ENCODE data around the gene BRD3.

Gene BRD3

DNA sequence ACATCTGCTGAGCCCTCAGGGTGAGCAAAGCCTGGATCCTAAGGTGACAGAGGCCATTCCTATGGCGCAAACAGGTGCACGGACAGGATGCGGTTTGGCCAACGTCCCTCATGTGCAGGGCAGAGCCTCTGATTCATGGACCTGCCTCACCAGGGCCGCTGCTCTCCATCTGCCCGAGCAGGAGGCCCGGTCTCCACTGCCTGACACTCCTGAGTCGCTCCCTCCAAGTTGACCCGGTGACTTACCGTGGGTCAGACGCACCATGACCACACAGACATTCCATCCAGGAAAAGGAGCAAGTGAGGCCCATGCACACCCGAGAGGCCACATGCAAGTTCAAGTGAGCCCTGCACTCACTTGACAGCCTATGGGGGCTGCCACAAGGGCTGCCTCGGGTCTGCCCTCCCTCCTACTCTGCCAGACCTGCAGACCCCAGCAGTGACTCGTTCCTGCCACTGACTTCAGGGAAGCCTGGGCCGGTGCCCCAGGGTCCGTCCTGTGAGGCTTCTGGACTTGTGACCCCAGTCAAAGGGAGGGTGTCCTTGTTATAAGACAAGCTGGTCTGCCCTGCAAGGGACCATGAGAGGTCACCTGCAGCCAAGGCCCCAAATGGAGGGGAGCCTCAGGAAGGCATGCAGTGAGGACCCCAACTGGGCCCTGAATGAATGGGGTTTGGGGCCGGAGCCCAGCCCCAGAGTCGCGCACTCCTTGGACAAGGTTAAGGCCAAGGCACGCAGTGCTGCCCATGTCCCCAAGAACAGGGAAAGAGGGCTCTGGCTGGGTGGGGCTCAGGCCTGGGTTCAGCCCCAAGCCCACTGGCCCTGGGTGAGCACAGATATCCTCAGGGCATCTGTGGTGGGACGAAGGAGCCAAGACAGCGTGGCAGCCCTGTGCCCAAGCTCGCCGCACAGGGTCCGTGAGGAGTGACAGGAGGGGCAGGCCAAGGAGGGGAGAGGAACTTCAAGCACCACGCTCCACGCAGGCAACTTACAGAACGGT is 32.5 kb downstream of the BRD3 start:
- no peak for DNase-seq

GRCh38 chr9:134034215-134035040 is 33.4 kb downstream of the BRD3 start:
- no peak for DNase-seq

DNA sequence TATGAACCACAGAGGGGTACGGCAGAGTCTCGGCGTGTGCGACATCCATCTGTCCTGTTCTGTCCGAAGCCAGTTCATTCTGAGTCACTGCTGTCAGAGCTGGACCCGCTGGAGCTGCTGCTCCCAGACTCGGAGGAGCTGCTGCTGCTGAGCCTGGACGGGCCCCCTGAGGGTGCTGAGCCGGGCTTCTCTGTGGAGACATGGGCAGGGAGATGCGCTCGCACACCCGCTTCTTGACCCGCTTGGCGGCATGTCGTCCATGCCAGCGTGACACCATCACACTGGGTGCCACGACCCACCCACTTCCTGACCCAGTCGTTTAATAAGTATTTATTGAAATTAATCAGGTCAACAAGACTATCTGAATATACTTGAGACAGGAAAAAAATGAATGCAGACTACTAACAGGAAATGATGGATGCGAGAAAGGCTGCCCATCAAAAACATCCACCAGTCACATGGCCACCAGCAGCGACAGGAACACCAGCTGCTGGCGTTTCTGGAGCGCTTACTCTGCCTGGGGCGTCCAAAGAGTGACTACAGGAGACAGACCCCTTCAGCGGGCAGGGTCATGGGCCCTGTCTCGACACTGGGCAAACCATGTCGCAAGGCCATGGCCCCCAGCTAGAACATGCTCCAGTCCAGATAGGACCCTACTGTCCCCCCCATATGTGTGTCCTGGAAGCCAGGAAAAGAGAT is 34.2 kb downstream of the BRD3 start:
- no peak for DNase-seq

DNA sequence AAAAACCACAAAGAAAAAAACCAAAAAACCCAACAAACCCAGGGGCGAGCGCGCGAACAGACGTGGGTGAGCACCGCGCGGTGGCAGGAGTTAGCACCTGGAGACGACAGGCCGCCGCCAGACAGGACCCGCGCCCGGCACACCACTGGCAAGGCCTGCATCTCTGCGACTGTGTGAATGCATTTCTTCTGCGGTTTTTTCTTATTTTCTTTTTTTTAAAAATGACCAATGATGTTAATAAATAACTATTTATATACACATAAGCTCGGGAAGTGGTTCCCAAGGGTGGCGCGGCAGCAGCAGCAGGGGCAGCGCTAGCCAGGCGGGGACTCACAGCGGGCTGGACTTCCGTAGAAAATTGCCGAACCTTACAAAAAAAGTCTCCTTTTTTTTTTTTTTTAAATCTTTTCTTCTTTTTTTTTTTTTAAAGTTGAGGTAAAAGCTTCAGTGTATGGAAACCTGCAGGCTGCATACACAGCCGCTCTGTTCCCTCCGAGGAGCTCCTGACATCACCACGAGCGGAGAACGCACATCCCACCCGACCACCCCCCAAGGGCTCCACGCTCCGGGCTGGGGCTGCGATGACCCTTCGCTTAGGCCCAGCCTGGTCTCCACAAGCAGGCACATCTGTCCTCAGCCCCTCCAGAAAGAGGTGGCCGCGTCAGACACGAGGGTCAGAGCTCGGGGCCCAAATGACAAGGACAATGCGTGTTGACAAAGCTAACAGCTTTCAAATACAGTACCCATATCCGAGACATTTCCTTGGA is 35.2 kb downstream of the BRD3 start:
- DNase-seq: no peak

DNA sequence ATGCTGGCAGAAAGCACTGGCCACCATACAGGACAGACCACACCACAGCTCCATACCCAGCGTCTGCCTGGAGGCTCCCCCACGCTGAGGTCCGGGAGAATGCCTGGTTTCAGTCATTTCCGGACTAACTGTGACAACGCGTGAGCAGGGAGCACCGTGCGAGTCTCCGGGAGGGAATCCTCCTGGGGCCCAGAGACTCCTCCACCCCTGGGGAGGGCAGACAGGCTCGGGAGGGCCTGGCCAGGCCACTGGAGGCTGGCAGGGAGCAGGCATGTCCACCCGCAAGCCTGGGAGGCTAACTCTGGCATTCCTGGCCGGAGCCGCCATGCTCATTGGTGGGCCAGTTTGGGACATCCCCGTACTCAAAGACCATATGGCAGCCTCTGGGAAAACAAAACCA is 36.0 kb downstream of the BRD3 start:
- no peak for DNase-seq

DNA sequence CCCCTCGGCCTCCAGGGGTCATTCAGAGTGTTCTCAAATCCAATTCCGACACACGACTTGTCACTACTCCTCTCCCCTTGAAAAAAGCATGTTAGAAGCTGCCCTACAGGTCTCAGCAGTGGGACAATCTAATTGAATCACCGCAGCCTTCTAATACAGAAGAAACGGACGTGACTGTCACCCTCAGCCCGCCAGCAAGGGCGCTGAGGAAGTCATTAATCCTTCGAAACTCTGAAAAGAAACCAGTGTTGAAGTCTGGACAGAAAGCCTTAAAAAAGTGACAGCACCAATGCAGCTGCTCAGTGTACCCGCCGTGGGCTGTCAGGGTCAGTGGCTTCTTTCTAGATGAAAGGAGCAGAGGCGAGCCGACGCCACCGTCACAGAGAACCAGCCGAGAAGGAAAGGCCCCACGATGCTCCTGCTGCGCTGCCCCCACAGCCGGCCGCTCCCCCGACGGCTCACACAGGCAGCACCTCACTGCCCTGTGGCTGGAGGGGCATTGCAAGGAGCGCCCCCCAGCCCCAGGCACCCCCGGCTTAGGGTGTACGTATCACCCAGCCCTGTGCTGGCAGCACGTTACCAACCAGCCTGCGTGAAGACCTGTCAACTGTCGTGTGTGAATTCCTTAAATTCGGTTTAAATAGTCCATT is 36.9 kb downstream of the BRD3 start:
- no peak for DNase-seq

GRCh38 chr9:134029248-134030226 is 38.3 kb downstream of the BRD3 start:
- no peak for DNase-seq

DNA sequence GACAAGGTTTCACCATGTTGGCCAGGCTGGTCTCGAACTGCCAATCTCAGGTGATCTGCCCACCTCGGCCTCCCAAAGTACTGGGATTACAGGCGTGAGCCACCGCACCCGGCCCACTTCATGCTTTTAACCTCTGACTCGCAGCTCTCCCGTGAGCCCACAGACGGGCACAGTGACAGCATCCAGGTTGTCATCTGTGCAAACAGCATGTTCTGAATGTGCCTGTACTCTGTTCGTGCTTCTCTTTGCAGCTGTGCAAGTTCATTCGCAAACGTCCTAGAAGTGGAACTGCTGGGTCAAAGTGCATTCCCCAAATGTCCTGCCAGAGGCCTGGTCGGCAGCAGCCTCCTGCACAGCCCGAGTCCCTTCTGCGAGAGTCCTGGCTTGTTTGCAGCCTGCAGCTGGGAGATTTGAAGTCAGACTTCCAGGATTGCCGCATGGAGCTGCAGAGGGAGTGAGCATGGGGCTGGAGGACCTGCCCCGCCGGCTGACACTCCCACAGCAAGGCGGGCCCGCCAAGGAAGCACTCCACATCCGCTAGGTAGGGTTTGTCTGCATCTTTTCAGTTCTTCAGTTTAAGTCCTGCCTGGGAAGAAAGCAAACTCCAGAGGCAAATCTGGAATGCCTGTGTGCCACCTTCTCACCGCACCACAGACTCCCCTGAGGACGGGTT is 39.1 kb downstream of the BRD3 start:
- no peak for DNase-seq

DNA sequence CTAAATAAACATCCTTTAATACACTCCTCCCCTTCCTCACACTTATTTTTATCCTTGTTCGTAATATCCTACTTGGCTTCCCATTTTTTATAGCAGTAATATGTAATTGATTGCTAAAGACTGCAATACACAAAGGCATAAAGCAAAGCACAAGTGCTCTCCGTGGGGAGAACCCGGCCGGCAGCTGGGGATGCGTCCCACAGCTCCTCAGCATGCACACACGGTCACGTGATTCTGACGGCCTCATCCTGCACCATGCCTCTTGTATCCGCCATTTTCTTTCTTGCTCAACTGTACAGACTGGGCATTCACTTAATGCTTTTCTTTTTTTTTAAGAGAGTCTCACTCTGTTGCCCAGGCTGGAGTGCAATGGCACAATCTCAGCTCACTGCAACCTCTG is 39.8 kb downstream of the BRD3 start:
- no peak for DNase-seq

DNA sequence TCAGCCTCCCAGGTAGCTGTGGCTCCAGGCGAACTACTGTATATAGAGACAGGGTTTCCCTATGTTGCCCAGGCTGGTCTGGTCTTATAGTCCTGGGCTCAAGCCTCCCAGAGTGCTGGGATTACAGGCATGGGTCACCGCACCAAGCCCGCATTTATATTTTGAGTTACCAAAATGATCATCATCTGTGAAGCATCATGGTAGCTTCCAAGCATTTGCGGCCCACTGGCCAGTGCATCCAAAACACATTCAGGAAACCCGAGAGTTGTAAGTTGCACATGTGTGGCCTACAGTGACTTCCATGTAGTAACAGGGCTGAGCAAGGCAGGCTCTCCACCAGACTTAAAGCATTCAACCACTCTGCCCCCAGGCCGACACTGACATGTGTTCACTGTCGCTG is 40.3 kb downstream of the BRD3 start:
- DNase-seq: no peak

DNA sequence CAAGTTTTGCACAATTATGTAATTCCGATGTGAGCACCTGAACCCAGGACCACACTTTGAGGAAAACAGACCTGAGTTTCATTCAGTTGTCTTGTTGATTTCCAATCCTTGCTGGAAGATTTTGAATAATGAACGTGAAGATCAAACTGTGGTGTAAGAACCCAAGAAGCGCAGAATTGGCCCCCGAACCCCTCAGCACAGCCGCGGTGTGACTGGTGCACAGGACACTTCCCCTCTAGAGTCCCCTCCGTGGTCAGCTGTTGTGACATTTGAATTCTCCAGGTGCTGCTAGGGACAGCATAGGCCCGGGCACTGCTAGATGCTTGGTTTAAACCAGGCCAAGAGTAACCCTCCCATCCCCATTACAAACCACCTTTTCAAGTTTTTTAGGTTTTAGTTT is 40.8 kb downstream of the BRD3 start:
- DNase-seq: no peak

DNA sequence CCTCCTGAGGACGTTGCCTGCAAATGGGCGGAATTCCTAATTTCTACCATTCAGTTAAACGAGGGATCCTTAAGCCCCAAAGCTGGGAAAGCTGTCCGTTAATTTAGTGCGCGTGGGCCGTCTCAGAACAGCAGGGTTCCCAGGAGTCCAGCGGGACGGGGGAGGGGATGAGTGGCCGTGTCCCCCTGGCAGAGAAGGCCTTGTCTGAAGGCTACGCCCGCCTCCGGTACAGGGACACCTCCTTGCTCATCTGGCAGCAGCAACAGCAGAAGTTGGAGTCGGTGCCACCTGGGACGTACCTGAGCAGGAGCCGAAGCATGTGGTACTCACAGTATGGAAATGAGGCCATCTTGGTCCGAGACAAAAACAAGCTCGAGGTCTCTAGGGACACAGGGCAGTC is 41.2 kb downstream of the BRD3 start:
- DNase-seq: no peak

DNA sequence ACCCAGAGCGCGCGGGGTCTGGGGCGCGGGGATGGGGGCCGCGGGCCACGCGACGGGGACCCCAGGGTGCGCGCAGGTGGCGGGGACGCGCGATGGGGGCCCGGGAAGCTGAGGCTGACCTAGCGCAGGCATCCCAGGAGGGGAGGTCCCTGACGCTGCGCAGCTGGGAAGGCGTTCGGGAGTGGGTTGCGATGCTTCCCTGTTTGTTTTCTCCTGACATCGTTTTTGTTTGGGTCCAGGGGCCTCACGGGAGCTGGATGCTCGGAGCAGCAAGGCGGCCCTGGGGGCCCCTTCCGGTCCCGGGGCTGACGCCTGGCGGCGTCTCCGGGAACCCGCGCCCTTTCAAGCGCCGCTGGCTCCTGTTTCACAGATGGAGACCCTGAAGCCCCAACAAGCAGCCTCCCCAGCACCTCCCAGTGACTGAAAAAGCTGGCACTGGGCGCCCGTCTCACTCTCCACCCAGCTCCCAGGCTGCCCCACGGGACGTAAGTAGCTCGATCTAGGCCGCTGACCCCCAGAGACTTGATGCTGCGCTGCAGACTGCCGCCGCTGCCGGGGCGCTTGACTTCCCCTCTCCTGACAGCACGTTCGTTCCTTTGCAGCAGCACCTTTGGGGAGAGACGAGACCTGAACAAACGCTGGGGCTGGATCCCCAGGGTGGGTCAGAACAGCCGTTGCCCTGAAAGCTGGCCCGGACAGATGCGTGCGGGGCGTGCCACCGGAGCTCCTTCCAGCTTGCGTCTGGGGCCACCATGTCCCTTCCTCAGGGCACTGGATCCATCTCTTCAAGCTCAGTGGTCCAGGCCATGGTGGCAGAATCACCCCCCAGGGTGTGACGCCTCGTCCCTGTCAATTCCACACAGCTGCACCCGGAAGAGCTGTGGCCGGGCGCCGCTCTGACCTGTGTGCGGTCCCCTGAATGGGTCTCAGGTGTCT is 42.0 kb downstream of the BRD3 start:
- no peak for DNase-seq

GRCh38 chr9:134024828-134025605 is 42.8 kb downstream of the BRD3 start, which contains the start of gene BRD3OS:
BRD3OS (plus strand) TSS chr9:134025481; CDS start chr9:134026748, 1,267 bp downstream.
- DNase-seq: peak; percentile 80

DNA sequence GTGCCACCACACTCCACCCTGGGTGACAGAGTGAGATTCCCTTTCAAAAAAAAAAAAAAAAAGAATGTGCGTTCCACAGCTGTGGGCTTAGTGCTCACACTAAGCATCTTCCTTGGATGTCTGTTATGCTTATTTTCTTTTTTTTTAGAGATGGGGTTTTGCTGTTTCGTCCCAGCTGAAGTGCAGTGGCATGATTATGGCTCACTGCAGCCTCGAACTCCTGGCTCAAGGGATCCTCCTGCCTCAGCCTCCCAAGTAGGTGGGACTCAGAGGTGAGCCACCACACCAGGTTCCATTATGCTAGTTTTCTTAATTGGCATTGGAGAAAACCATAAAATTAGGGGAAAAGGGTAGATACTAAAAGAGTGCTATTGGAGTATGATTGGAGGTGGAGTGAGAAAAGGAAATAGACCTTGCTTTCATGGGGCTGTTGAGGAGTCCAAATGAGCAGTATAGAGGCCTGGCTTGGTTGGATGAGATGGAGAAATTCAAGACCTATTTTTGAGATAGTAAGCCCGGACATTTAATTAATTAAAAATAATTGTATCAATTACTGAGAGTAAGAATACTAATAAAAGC is 43.5 kb downstream of the BRD3 start:
- DNase-seq: no peak

DNA sequence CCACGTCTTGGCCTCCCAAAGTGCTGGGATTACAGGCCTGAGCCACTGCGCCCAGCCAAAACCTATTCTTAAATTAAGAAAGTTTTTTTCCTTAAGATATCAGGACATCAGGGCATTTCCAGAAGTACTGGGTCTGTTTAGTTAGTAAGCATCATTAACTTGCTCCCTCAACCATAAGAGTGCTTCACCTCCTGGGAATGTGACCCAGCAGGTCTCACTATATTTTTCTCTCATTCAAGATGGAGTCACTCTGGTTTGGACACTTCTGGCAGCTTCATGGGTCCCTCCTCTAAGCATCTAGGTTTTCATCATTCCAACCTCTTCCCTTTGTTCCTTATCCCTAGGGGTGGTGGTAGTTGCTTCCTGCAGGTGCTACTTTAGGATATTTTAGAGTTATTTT is 52.9 kb downstream of the BRD3 start:
- no peak for DNase-seq

DNA sequence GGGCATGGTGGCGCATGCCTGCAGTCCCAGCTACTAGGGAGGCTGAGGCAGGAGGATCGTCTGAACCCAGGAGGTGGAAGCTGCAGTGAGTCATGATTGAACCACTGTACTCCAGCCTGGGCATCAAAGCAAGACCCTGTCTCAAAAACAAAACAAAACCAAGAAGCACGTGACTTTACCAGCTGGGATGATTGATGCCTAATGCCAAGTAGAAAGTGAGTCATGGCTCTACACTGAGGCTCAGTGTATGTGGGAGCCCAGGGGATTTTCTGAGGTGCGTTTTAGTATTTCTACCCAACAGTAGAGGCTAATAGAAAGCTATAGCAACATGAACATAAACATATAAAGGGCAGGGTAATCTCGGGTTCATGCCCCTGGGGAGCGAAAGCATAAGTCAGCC is 56.4 kb downstream of the BRD3 start:
- no peak for DNase-seq
